Chondrocyte (in vitro differentiated cells): ENCODE results near the gene ZBTB7B. TPM values are rescaled to one million over a fixed set of nuclear protein-coding genes. Genes with fewer than 3 reads are reported as not detected.

Source experiments
- DNase-seq: peaks from one replicate; pipeline ENCODE4 v3.0.0; 2021; ENCODE audit warnings: mixed read lengths, low spot score
- H3K27ac Mint-ChIP-seq: one replicate; pipeline ENCODE4 v1.8.0; 2021; ENCODE audit warnings: mild to moderate bottlenecking, moderate library complexity, mixed read lengths; ENCODE audit not compliant: unreplicated experiment
- H3K27me3 Mint-ChIP-seq: 2 replicates; pipeline ENCODE4 v1.8.0; 2021; ENCODE audit warnings: low read depth, mixed read lengths
- H3K36me3 Mint-ChIP-seq: 2 replicates; pipeline ENCODE4 v1.8.0; 2021; ENCODE audit warnings: low read depth, mixed read lengths
- H3K4me1 Mint-ChIP-seq: 2 replicates; pipeline ENCODE4 v1.8.0; 2021; ENCODE audit warnings: low read depth, mild to moderate bottlenecking, mixed read lengths
- H3K4me3 Mint-ChIP-seq: one replicate; pipeline ENCODE4 v1.8.0; 2021; ENCODE audit warnings: mild to moderate bottlenecking, moderate library complexity, mixed read lengths; ENCODE audit not compliant: unreplicated experiment
- H3K9me3 Mint-ChIP-seq: 2 replicates; pipeline ENCODE4 v1.8.0; 2021; ENCODE audit warnings: low read depth, mixed read lengths
- total RNA-seq: library from RNA; stranded (reverse); gene quantifications from 3 replicates; pipeline ENCODE4 v1.2.1, GENCODE V29; 2021
- TF ChIP-seq, protein P1 (sequence below): fragments of 200-600 bp; sonication (generic); IDR thresholded peaks from 2 replicates; pipeline ENCODE4 v1.5.0; 2021; ENCODE audit warnings: antibody characterized with exemption, mild to moderate bottlenecking, moderate library complexity

Gene ZBTB7B
- total RNA-seq, 1 donor from 2014 or later: 41.1 TPM

DNA sequence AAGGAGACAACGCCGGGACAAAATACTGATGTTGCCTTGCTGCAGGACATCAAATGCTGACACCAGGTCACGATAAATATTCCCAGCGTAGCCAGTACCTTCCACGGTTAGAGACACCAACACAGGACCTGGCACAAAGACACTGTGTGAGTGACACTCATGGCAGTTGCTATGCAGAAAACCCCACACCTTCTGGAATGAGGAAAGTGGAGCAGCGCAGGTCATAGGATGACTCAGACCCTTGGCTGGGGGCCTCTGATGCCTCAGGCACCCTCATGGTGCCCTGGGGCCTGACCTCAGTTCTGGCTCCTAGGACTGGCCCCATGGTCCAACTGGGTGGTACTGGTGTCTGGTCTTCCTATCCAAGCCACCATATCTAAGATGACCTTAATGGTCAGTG is 24.0 kb downstream of the ZBTB7B start:
- TF ChIP-seq, protein P1, sequence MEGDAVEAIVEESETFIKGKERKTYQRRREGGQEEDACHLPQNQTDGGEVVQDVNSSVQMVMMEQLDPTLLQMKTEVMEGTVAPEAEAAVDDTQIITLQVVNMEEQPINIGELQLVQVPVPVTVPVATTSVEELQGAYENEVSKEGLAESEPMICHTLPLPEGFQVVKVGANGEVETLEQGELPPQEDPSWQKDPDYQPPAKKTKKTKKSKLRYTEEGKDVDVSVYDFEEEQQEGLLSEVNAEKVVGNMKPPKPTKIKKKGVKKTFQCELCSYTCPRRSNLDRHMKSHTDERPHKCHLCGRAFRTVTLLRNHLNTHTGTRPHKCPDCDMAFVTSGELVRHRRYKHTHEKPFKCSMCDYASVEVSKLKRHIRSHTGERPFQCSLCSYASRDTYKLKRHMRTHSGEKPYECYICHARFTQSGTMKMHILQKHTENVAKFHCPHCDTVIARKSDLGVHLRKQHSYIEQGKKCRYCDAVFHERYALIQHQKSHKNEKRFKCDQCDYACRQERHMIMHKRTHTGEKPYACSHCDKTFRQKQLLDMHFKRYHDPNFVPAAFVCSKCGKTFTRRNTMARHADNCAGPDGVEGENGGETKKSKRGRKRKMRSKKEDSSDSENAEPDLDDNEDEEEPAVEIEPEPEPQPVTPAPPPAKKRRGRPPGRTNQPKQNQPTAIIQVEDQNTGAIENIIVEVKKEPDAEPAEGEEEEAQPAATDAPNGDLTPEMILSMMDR: no peak
- Mint-ChIP-seq H3K36me3 (no peaks in the 10 kb centered on the region), H3K4me1 (peaks cover 4% of the 10 kb centered on the region), H3K27ac (no peak overlapping the region), H3K4me3 (no peak overlapping the region), H3K27me3 (no peaks in the 10 kb centered on the region), H3K9me3 (no peaks in the 10 kb centered on the region)
- no peak for DNase-seq

DNA sequence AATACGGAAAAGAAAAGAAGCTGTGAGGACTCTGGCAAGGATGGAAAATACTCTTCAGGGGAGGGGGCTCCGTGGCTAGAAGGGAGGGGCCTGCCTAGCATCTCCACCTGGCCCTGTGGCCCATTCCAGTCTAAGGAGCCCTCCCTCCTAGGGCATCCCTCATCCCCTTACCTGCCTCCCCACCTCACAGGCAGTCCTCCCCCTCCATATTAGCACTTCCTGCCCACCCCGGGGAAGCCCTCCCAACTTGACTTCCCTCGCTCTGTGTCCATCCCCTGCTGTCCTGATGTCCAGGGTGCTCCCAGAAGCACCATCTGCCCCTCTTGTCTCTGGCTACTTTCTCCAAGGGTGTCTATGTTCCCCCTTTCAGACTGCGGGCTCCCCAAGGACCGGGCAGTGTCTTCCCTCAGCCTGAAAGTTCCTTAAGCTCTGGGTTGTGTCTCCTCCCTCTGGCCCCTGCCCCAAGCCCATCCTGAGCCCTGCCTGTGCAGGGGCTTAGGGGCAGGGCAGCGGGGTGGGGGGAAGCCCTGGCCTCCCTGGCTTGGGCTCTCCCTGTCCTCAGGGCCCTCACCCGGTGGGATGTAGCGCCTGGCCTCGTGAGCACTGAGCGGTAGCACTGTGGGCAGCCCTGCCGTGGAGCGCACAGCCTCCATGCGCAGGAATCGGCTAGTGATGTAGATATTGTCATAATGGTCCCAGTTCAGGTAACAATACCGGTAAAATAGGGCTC is 27.1 kb downstream of the ZBTB7B start:
- H3K27me3 Mint-ChIP-seq: no peaks in the 10 kb centered on the region
- H3K36me3 Mint-ChIP-seq: no peaks in the 10 kb centered on the region
- no peak for DNase-seq
- no peaks in the 10 kb centered on the region for H3K4me1 Mint-ChIP-seq
- TF ChIP-seq, protein P1: no peak
- H3K27ac Mint-ChIP-seq: no peak overlapping the region
- H3K4me3 Mint-ChIP-seq: no peak overlapping the region
- H3K9me3 Mint-ChIP-seq: no peaks in the 10 kb centered on the region

DNA sequence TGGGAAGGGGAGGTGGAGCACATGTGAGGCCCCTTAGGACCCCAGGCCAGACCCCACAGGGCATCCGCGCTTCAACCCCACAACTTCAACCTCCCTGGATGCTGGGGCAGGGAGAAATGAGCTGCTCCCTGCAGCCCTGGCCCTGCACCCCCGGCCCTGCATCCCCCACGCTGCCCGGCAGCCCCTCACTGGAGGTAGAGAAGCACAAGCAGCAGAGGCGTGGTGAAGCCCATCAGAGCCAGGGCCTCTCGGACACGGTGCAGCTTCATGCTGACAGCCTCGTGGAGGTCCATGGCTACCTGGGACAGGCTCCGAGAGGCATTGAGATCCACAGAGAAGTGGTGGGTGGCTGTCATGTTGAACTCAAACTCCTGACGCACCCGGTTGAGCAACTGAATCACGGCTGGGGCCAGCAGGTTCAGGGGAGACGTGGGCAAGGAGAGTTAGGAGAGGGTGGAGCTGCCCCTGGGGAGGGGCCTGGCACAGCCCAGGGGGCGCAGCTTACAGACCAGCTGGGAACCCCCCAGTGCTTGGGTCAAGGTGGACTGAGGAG is 27.7 kb downstream of the ZBTB7B start:
- Mint-ChIP-seq H3K9me3 (no peaks in the 10 kb centered on the region), H3K4me3 (no peak overlapping the region), H3K36me3 (no peaks in the 10 kb centered on the region), H3K27ac (no peak overlapping the region), H3K27me3 (no peaks in the 10 kb centered on the region), H3K4me1 (no peaks in the 10 kb centered on the region)
- no peak for DNase-seq
- TF ChIP-seq, protein P1: no peak

- no peaks in the 10 kb centered on the region for H3K9me3 Mint-ChIP-seq
- H3K36me3 Mint-ChIP-seq: no peaks in the 10 kb centered on the region
- no peaks in the 10 kb centered on the region for H3K4me1 Mint-ChIP-seq
- H3K27ac Mint-ChIP-seq: no peak overlapping the region
- no peaks in the 10 kb centered on the region for H3K27me3 Mint-ChIP-seq
- TF ChIP-seq, protein P1: no peak
- DNase-seq: no peak
- H3K4me3 Mint-ChIP-seq: no peak overlapping the region
These were observed 28.3 kb downstream of the ZBTB7B start for GRCh38 chr1:155030899-155031298.

DNA sequence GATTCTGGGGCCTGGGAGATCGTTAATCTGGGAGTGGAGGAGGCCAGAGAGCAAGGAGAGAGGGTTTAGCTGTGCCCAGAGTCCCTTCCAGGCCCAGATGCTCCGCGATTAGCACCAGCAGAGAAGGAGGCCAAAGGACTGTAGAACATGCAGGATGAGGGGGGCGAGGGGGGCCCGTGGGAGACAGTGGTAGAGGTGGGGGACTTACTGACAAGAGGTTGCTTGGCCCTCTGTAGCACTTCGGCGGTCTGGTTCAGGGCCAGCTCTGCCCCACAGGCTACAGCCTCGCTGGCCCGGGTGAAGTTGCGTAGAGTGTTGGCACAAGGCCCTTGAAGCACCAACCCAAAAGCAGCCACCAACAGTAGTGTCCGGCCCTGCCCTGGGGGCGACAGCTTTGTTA is 30.3 kb downstream of the ZBTB7B start:
- TF ChIP-seq, protein P1: no peak
- H3K4me1 Mint-ChIP-seq: no peaks in the 10 kb centered on the region
- H3K27ac Mint-ChIP-seq: no peak overlapping the region
- H3K27me3 Mint-ChIP-seq: no peaks in the 10 kb centered on the region
- H3K36me3 Mint-ChIP-seq: no peaks in the 10 kb centered on the region
- H3K4me3 Mint-ChIP-seq: no peak overlapping the region
- no peaks in the 10 kb centered on the region for H3K9me3 Mint-ChIP-seq
- no peak for DNase-seq
